ENCODE measurements around the gene TYSND1. TPM values are rescaled to one million over a fixed set of nuclear protein-coding genes. Genes with fewer than 3 reads are reported as not detected.

TYSND1 gene
- total and polyA plus RNA-seq, 8 donors = 1.2 to 79.4 (median 5.1) TPM

- Histone ChIP-seq H3K27ac (peak overlapping the region in 1 of 5 donors; percentile 94), H3K4me3 (peak overlapping the region in 3 of 4 donors; percentile 57 to 84 (median 68)), H3K27me3 (no peaks in the 10 kb centered on the region), H3K36me3 (peaks cover 3 to 28% (median 15%) of the 10 kb centered on the region in 4 donors), H3K4me1 (peaks cover 17 to 34% (median 28%) of the 10 kb centered on the region in 4 donors), H3K9me3 (no peaks in the 10 kb centered on the region)
- WGBS, 5 donors = 82 to 84% (median 82%) methylated on average over 18 of the region's 18 CpGs
- TF ChIP-seq CTCF (IDR thresholded peaks at IDR 0.05) = no peak
- TF ChIP-seq POLR2A (IDR thresholded peaks at IDR 0.05) = no peak
- no peak for TF ChIP-seq EP300 (IDR thresholded peaks at IDR 0.05)
- no peak for TF ChIP-seq POLR2AphosphoS5 (IDR thresholded peaks at IDR 0.05)
- DNase-seq = no peak
- intact Hi-C loops (cut with DNase I; ENCODE audit: low total_unique reads) = loop anchor here (2.0 kb wide), 1 partner anchor 28 kb away; no protein-coding TSS in a partner anchor
These were observed 2.0 kb downstream of the TYSND1 start for GRCh38 chr10:70144372-70145110.

GRCh38 chr10:70142555-70142954 lies 3.9 kb downstream of the TYSND1 start:
- 88 to 94% (median 93%) methylated on average over 10 of the region's 10 CpGs for WGBS, 5 donors
- DNase-seq = no peak
- H3K36me3 ChIP-seq = peaks cover 6 to 27% (median 12%) of the 10 kb centered on the region in 4 donors
- no peaks in the 10 kb centered on the region for H3K27me3 ChIP-seq
- no peak overlapping the region for H3K27ac ChIP-seq
- no peak overlapping the region for H3K4me3 ChIP-seq
- peaks cover 16 to 34% (median 27%) of the 10 kb centered on the region in 4 donors for H3K4me1 ChIP-seq
- intact Hi-C loops (cut with DNase I; ENCODE audit: low total_unique reads) = no loop called here
- H3K9me3 ChIP-seq = no peaks in the 10 kb centered on the region
- TF ChIP-seq EP300 (IDR thresholded peaks at IDR 0.05) (no peak), POLR2A (IDR thresholded peaks at IDR 0.05) (no peak), POLR2AphosphoS5 (IDR thresholded peaks at IDR 0.05) (no peak), CTCF (IDR thresholded peaks at IDR 0.05) (no peak)

GRCh38 chr10:70140297-70140696 lies 6.2 kb downstream of the TYSND1 start:
- no peak overlapping the region for H3K4me3 ChIP-seq
- WGBS, 5 donors = 65 to 86% (median 79%) methylated on average over 5 of the region's 5 CpGs
- H3K27ac ChIP-seq = no peak overlapping the region
- H3K9me3 ChIP-seq = no peaks in the 10 kb centered on the region
- DNase-seq = no peak
- peaks cover 7 to 24% (median 14%) of the 10 kb centered on the region in 4 donors for H3K4me1 ChIP-seq
- TF ChIP-seq CTCF (IDR thresholded peaks at IDR 0.05) = no peak
- no peak for TF ChIP-seq EP300 (IDR thresholded peaks at IDR 0.05)
- no peak for TF ChIP-seq POLR2A (IDR thresholded peaks at IDR 0.05)
- no peak for TF ChIP-seq POLR2AphosphoS5 (IDR thresholded peaks at IDR 0.05)
- no peaks in the 10 kb centered on the region for H3K27me3 ChIP-seq
- H3K36me3 ChIP-seq = peaks cover 6 to 27% (median 12%) of the 10 kb centered on the region in 4 donors
- intact Hi-C loops (cut with DNase I; ENCODE audit: low total_unique reads) = no loop called here

- Histone ChIP-seq H3K27ac (no peak overlapping the region), H3K27me3 (no peaks in the 10 kb centered on the region), H3K4me1 (peaks cover 3 to 20% (median 10%) of the 10 kb centered on the region in 4 donors), H3K9me3 (no peaks in the 10 kb centered on the region), H3K4me3 (no peak overlapping the region), H3K36me3 (peaks cover 6 to 27% (median 12%) of the 10 kb centered on the region in 4 donors)
- WGBS, 5 donors = 85 to 97% (median 90%) methylated on average over 5 to 6 of the region's 6 CpGs
- intact Hi-C loops (cut with DNase I; ENCODE audit: low total_unique reads) = no loop called here
- DNase-seq = peak in 1 of 2 donors; percentile 20
- no peak for TF ChIP-seq CTCF (IDR thresholded peaks at IDR 0.05)
- no peak for TF ChIP-seq POLR2AphosphoS5 (IDR thresholded peaks at IDR 0.05)
- TF ChIP-seq POLR2A (IDR thresholded peaks at IDR 0.05) = no peak
- TF ChIP-seq EP300 (IDR thresholded peaks at IDR 0.05) = no peak
These were observed 6.6 kb downstream of the TYSND1 start for GRCh38 chr10:70139997-70140250.
